ENCODE measurements around the gene LRRC27. TPM values are rescaled to one million over a fixed set of nuclear protein-coding genes. Genes with fewer than 3 reads are reported as not detected.

The LRRC27 gene
- total and polyA plus RNA-seq, 10 donors = 6.1 to 29.9 (median 16.6) TPM

GRCh38 chr10:132415956-132416355, 84.0 kb downstream of the LRRC27 start:
- DNase-seq = peak; percentile 78
- H3K4me1 ChIP-seq = peaks cover 63 to 100% (median 90%) of the 10 kb centered on the region in 6 donors
- H3K4me3 ChIP-seq = no peak overlapping the region
- peaks cover 0 to 42% (median 0%) of the 10 kb centered on the region in 6 donors for H3K36me3 ChIP-seq
- intact Hi-C loops (cut with DNase I; ENCODE audit: low total_unique reads) = no loop called here
- H3K27me3 ChIP-seq (replicated peaks in 1 of 7) = no peaks in the 10 kb centered on the region
- H3K9me3 ChIP-seq = no peaks in the 10 kb centered on the region
- TF ChIP-seq POLR2AphosphoS5 (IDR thresholded peaks at IDR 0.05) (peak in 1 of 3 donors; percentile 31), POLR2A (IDR thresholded peaks at IDR 0.05) (no peak)
- peak overlapping the region in 5 of 8 donors; percentile 94 to 99 (median 96) for H3K27ac ChIP-seq
- WGBS, 5 donors = 87 to 95% (median 93%) methylated on average over 11 to 22 of the region's 22 CpGs

- peak overlapping the region; percentile 61 to 99 (median 94) for H3K27ac ChIP-seq
- no peaks in the 10 kb centered on the region for H3K9me3 ChIP-seq
- H3K4me3 ChIP-seq = no peak overlapping the region
- H3K27me3 ChIP-seq (replicated peaks in 1 of 7) = no peaks in the 10 kb centered on the region
- H3K36me3 ChIP-seq = peaks cover 0 to 40% (median 0%) of the 10 kb centered on the region in 6 donors
- H3K4me1 ChIP-seq = peaks cover 64 to 100% (median 90%) of the 10 kb centered on the region in 6 donors
- intact Hi-C loops (cut with DNase I; ENCODE audit: low total_unique reads) = no loop called here
- DNase-seq = peak; percentile 80
- WGBS, 5 donors = 84 to 98% (median 92%) methylated on average over 19 to 32 of the region's 32 CpGs; no CpG with 5 or more reads in 1 of the 5 donors
- peak in 1 of 3 donors; percentile 25 for TF ChIP-seq POLR2AphosphoS5 (IDR thresholded peaks at IDR 0.05)
- no peak for TF ChIP-seq CTCF (IDR thresholded peaks at IDR 0.05 in 8 of 11, conservative IDR thresholded peaks at IDR 0.05 in 3 of 11)
- TF ChIP-seq POLR2A (IDR thresholded peaks at IDR 0.05) = no peak
Observed at GRCh38 chr10:132416566-132417256, 84.7 kb downstream of the LRRC27 start.

GRCh38 chr10:132417257-132417910, 85.4 kb downstream of the LRRC27 start:
- H3K4me1 ChIP-seq = peaks cover 64 to 100% (median 90%) of the 10 kb centered on the region in 6 donors
- no peaks in the 10 kb centered on the region for H3K9me3 ChIP-seq
- H3K4me3 ChIP-seq = peak overlapping the region in 1 of 8 donors; percentile 19
- TF ChIP-seq POLR2A (IDR thresholded peaks at IDR 0.05) (no peak), CTCF (IDR thresholded peaks at IDR 0.05 in 8 of 11, conservative IDR thresholded peaks at IDR 0.05 in 3 of 11) (no peak), POLR2AphosphoS5 (IDR thresholded peaks at IDR 0.05) (peak in 1 of 3 donors; percentile 34)
- 71 to 87% (median 79%) methylated on average over 18 to 26 of the region's 26 CpGs for WGBS, 5 donors
- H3K27me3 ChIP-seq (replicated peaks in 1 of 7) = no peaks in the 10 kb centered on the region
- intact Hi-C loops (cut with DNase I; ENCODE audit: low total_unique reads) = no loop called here
- H3K27ac ChIP-seq = peak overlapping the region; percentile 61 to 99 (median 94)
- H3K36me3 ChIP-seq = peaks cover 0 to 40% (median 0%) of the 10 kb centered on the region in 6 donors
- peak; percentile 84 for DNase-seq

- Histone ChIP-seq H3K9me3 (no peaks in the 10 kb centered on the region), H3K4me1 (peaks cover 64 to 100% (median 90%) of the 10 kb centered on the region in 6 donors), H3K27me3 (replicated peaks in 1 of 7) (no peaks in the 10 kb centered on the region), H3K27ac (peak overlapping the region; percentile 61 to 99 (median 94)), H3K4me3 (peak overlapping the region in 1 of 8 donors; percentile 19), H3K36me3 (peaks cover 0 to 40% (median 0%) of the 10 kb centered on the region in 6 donors)
- intact Hi-C loops (cut with DNase I; ENCODE audit: low total_unique reads) = no loop called here
- DNase-seq = peak; percentile 90
- TF ChIP-seq CTCF (IDR thresholded peaks at IDR 0.05 in 8 of 11, conservative IDR thresholded peaks at IDR 0.05 in 3 of 11) = no peak
- TF ChIP-seq POLR2AphosphoS5 (IDR thresholded peaks at IDR 0.05) = peak; percentile 68 to 85 (median 75)
- no peak for TF ChIP-seq POLR2A (IDR thresholded peaks at IDR 0.05)
- WGBS, 5 donors = 36 to 64% (median 54%) methylated on average over 20 of the region's 20 CpGs
Observed at GRCh38 chr10:132417957-132418441, 86.0 kb downstream of the LRRC27 start.

Data from spleen (tissue), 11 donors.